IMR-90 (cell line): ENCODE measurements around the gene LACC1. TPM values are rescaled to one million over a fixed set of nuclear protein-coding genes. Genes with fewer than 3 reads are reported as not detected.

Source experiments
- ATAC-seq: fragments of 200-7000 bp; cut with Tn5 transposase; 2 replicates; pipeline ENCODE4 v1.9.1; 2020; ENCODE audit warnings: low read depth, mild to moderate bottlenecking, moderate library complexity
- BruUV-seq: library from RNA; stranded (reverse); fragments of 400-500 nt; replicated peaks from 2 replicates; lab custom pipeline; 2021; lab: Mats Ljungman, UMichigan
- CTCF ChIA-PET: fragments of 300-600 bp; formaldehyde crosslinking; extraction: SDS; loops from one replicate; lab custom pipeline; 2021; ENCODE audit warnings: antibody characterized with exemption; lab: Yijun Ruan, JAX
- POLR2A ChIA-PET: fragments of 300-600 bp; sonication (Branson Sonifier 250); formaldehyde crosslinking; loops from one replicate; lab custom pipeline; 2022; ENCODE audit warnings: antibody characterized with exemption; ENCODE audit not compliant: unreplicated experiment; lab: Charles Lee
- DNase-seq: peaks from one replicate; pipeline ENCODE4 v3.0.0; 2013
- H2AFZ ChIP-seq: replicated peaks from 2 replicates; pipeline ENCODE3; 2013; ENCODE audit warnings: low read length, mild to moderate bottlenecking; ENCODE audit not compliant: poor library complexity
- H2AK5ac ChIP-seq: 2 replicates; pipeline ENCODE4 v1.6.1; 2013; ENCODE audit warnings: low read depth, low read length, inconsistent platforms
- H2AK9ac ChIP-seq: replicated peaks from 2 replicates; pipeline ENCODE3; 2013; ENCODE audit warnings: mild to moderate bottlenecking, low read depth, low read length, moderate library complexity; ENCODE audit not compliant: poor library complexity
- H2BK120ac ChIP-seq: 2 replicates; pipeline ENCODE4 v1.6.1; 2013; ENCODE audit warnings: low read depth, low read length, inconsistent platforms
- H2BK15ac ChIP-seq: 3 replicates; pipeline ENCODE4 v1.6.1; 2013; ENCODE audit warnings: low read depth, low read length, inconsistent platforms
- H2BK20ac ChIP-seq: 2 replicates; pipeline ENCODE4 v1.6.1; 2013; ENCODE audit warnings: low read depth, mild to moderate bottlenecking, inconsistent platforms, low read length, moderate library complexity
- H2BK5ac ChIP-seq: 2 replicates; pipeline ENCODE4 v1.6.1; 2013; ENCODE audit warnings: mild to moderate bottlenecking, low read depth, low read length, inconsistent platforms; ENCODE audit not compliant: poor library complexity, severe bottlenecking
- H3K14ac ChIP-seq: replicated peaks from 2 replicates; pipeline ENCODE4 v1.6.1; 2013; ENCODE audit warnings: low read depth, low read length, inconsistent platforms
- H3K18ac ChIP-seq: 2 replicates; pipeline ENCODE4 v1.6.1; 2013; ENCODE audit warnings: low read depth, low read length, control low read depth
- H3K23ac ChIP-seq: 2 replicates; pipeline ENCODE4 v1.6.1; 2013; ENCODE audit warnings: low read depth, low read length, inconsistent platforms
- H3K27ac ChIP-seq: 2 replicates; pipeline ENCODE4 v1.5.1; 2013; ENCODE audit warnings: mild to moderate bottlenecking, control low read depth, low read length; ENCODE audit not compliant: insufficient read depth
- H3K27me3 ChIP-seq: 2 replicates; pipeline ENCODE4 v1.6.1; 2013; ENCODE audit warnings: low read length; ENCODE audit not compliant: control insufficient read depth, insufficient read depth
- H3K36me3 ChIP-seq: 2 replicates; pipeline ENCODE4 v1.6.1; 2013; ENCODE audit warnings: low read length, mixed read lengths; ENCODE audit not compliant: control insufficient read depth, insufficient read depth
- H3K4ac ChIP-seq: 2 replicates; pipeline ENCODE4 v1.6.1; 2013; ENCODE audit warnings: low read depth, low read length, inconsistent platforms
- H3K4me1 ChIP-seq: 2 replicates; pipeline ENCODE4 v1.6.1; 2013; ENCODE audit warnings: low read length, mixed read lengths; ENCODE audit not compliant: control insufficient read depth, insufficient read depth
- H3K4me2 ChIP-seq: 2 replicates; pipeline ENCODE4 v1.6.1; 2013; ENCODE audit warnings: low read depth, mild to moderate bottlenecking, control low read depth, low read length, moderate library complexity
- H3K4me3 ChIP-seq: 2 replicates; pipeline ENCODE4 v1.5.1; 2013; ENCODE audit warnings: low read depth, mild to moderate bottlenecking, control low read depth, low read length, moderate library complexity; ENCODE audit not compliant: insufficient read depth
- H3K56ac ChIP-seq: 2 replicates; pipeline ENCODE4 v1.6.1; 2013; ENCODE audit warnings: low read length, inconsistent platforms; ENCODE audit not compliant: insufficient read depth; ENCODE audit errors: extremely low read depth
- H3K79me1 ChIP-seq, 2 experiments: 2 replicates each; pipeline ENCODE4 v1.6.1; 2013; ENCODE audit warnings: low read length in 2 of 2, inconsistent platforms in 1 of 2, low read depth in 1 of 2
- H3K9ac ChIP-seq: 2 replicates; pipeline ENCODE4 v1.6.1; 2013; ENCODE audit warnings: low read depth, low read length, control low read depth
- H3K9me1 ChIP-seq: 2 replicates; pipeline ENCODE4 v1.6.1; 2013; ENCODE audit warnings: low read length, inconsistent platforms; ENCODE audit not compliant: insufficient read depth
- H3K9me3 ChIP-seq: 2 replicates; pipeline ENCODE4 v1.6.1; 2013; ENCODE audit warnings: low read length; ENCODE audit not compliant: control insufficient read depth, insufficient read depth
- H4K20me1 ChIP-seq: 2 replicates; pipeline ENCODE4 v1.6.1; 2013; ENCODE audit warnings: low read length, inconsistent platforms; ENCODE audit not compliant: insufficient read depth
- H4K5ac ChIP-seq: 2 replicates; pipeline ENCODE4 v1.6.1; 2013; ENCODE audit warnings: mild to moderate bottlenecking, low read depth, low read length, control low read depth
- H4K8ac ChIP-seq, 2 experiments: 2 replicates each; pipeline ENCODE4 v1.6.1; 2013; ENCODE audit warnings: low read depth in 2 of 2, low read length in 2 of 2, control low read depth in 1 of 2, inconsistent platforms in 1 of 2
- H4K91ac ChIP-seq: 2 replicates; pipeline ENCODE4 v1.6.1; 2013; ENCODE audit warnings: low read depth, low read length, inconsistent platforms; ENCODE audit not compliant: insufficient read depth
- CEBPB ChIP-seq: IDR thresholded peaks from 2 replicates; pipeline ENCODE4 v1.6.1; 2012; ENCODE audit warnings: low read depth, low read length, improper control_type of control experiment
- CHD1 ChIP-seq: IDR thresholded peaks from 2 replicates; pipeline ENCODE4 v1.6.1; 2012; ENCODE audit warnings: low read depth, low read length, improper control_type of control experiment
- CTCF ChIP-seq: conservative IDR thresholded peaks from 2 replicates; pipeline ENCODE4 v1.5.1; 2012; ENCODE audit warnings: mild to moderate bottlenecking, low read depth, low read length, improper control_type of control experiment
- FOS ChIP-seq: fragments of 150-350 bp; IDR thresholded peaks from 2 replicates; pipeline ENCODE4 v1.6.1; 2016; ENCODE audit warnings: low read depth, low read length
- MAZ ChIP-seq: IDR thresholded peaks from 2 replicates; pipeline ENCODE4 v1.6.1; 2012; ENCODE audit warnings: low read depth, mild to moderate bottlenecking, low read length, improper control_type of control experiment, moderate library complexity, borderline replicate concordance
- RAD21 ChIP-seq: IDR thresholded peaks from 2 replicates; pipeline ENCODE4 v1.6.1; 2012; ENCODE audit warnings: low read length, improper control_type of control experiment
- RCOR1 ChIP-seq: IDR thresholded peaks from 2 replicates; pipeline ENCODE4 v1.6.1; 2012; ENCODE audit warnings: mild to moderate bottlenecking, low read length, improper control_type of control experiment; ENCODE audit not compliant: insufficient replicate concordance
- SMC3 ChIP-seq: fragments of 150-350 bp; IDR thresholded peaks from 2 replicates; pipeline ENCODE4 v1.6.1; 2016; ENCODE audit warnings: low read depth, mild to moderate bottlenecking, antibody characterized with exemption, low read length, moderate library complexity
- USF2 ChIP-seq: fragments of 150-350 bp; IDR thresholded peaks from 2 replicates; pipeline ENCODE4 v1.6.1; 2017; ENCODE audit warnings: mild to moderate bottlenecking, antibody characterized with exemption, low read length, low read depth
- WGBS, 2 experiments: methylation state at CpG; one replicate each; pipeline versions ENCODE4 v1.1.5 to v1.1.7; 2013; ENCODE audit warnings: missing lambda C conversion rate in 2 of 2; ENCODE audit not compliant: insufficient read length in 1 of 2; ENCODE audit errors: extremely low coverage in 2 of 2; 5-methylcytosine and 5-hydroxymethylcytosine counted together
- dilution Hi-C: fragments of 300-500 bp; cut with HindIII; formaldehyde crosslinking; loops from one replicate; pipeline ENCODE4 v1.14.3; 2018; ENCODE audit warnings: low sequenced_read_pairs; ENCODE audit not compliant: unreplicated experiment
- in situ Hi-C: fragments of 300-500 bp; cut with MboI; formaldehyde crosslinking; loops from 3 replicates; pipeline ENCODE4 v1.14.3; 2019; ENCODE audit warnings: low sequenced_read_pairs, inconsistent platforms, mixed read lengths
- intact Hi-C: fragments of 100-400 bp; cut with micrococcal nuclease; formaldehyde crosslinking; loops from 2 replicates; pipeline ENCODE4 v1.10.0; 2022
- polyA plus RNA-seq, 3 experiments: library from polyadenylated mRNA; depleted of rRNA; stranded (reverse); fragments of >200 nt; gene quantifications; 2 replicates each; pipeline ENCODE4 v1.2.3, GENCODE V29; 2012; ENCODE audit warnings: low replicate concordance in 1 of 3
- total RNA-seq: library from RNA; depleted of rRNA; stranded (reverse); fragments of >200 nt; gene quantifications from 2 replicates; pipeline ENCODE4 v1.2.3, GENCODE V29; 2012

LACC1 gene
- total and polyA plus RNA-seq, 2 of the 4 experiments (the other 2 are of a cell fraction), result 3.2 to 4.7 TPM

GRCh38 chr13:43852923-43853404 lies 26.7 kb upstream of the LACC1 start:
- Histone ChIP-seq H2BK15ac (no peak overlapping the region), H4K5ac (no peak overlapping the region), H3K27me3 (no peaks in the 10 kb centered on the region), H2BK120ac (no peak overlapping the region), H3K9me1 (no peaks in the 10 kb centered on the region), H3K9ac (no peak overlapping the region), H3K9me3 (peaks cover 21% of the 10 kb centered on the region), H3K56ac (no peak overlapping the region), H2AK9ac (no peak overlapping the region), H3K4me2 (no peak overlapping the region), H2AFZ (no peak overlapping the region), H3K27ac (no peak overlapping the region), H4K91ac (no peak overlapping the region), H3K36me3 (peaks cover 5% of the 10 kb centered on the region; the same call in 1 of the 2 replicates), H2BK5ac (no peak overlapping the region), H3K18ac (no peak overlapping the region), H4K20me1 (no peaks in the 10 kb centered on the region), H2AK5ac (no peak overlapping the region), H3K4me3 (no peak overlapping the region), H3K14ac (no peak overlapping the region), H4K8ac (no peak overlapping the region), H3K4me1 (0 out of 2 replicates have a peak, but pooled peaks cover 1% of the 10 kb centered on the region), H3K79me1 (no peaks in the 10 kb centered on the region), H2BK20ac (no peak overlapping the region), H3K4ac (no peak overlapping the region), H3K23ac (no peak overlapping the region)
- POLR2A ChIA-PET, result no interaction called here
- no CpG with 5 or more reads among the region's 1 CpG for WGBS, 2 experiments
- no TSS peak for BruUV-seq
- CTCF ChIA-PET, result no interaction called here
- in situ Hi-C loops, result no loop called here
- no peak for ATAC-seq
- TF ChIP-seq USF2, result no peak
- TF ChIP-seq MAZ, result no peak
- no peak for TF ChIP-seq CTCF
- TF ChIP-seq RCOR1, result no peak
- no peak for TF ChIP-seq CEBPB
- TF ChIP-seq RAD21, result no peak
- no peak for TF ChIP-seq CHD1
- TF ChIP-seq FOS, result no peak
- no peak for TF ChIP-seq SMC3
- intact Hi-C loops, result no loop called here
- dilution Hi-C loops, result no loop called here
- no peak for DNase-seq
